HG02981 (cell line): ENCODE measurements around the gene PRDM10.
"Not testable (repeated sequence)": the region's sequence is repeated elsewhere in the genome, so short reads cannot be mapped to it uniquely, and the experiment has no call there.

ENCODE experiments used
- ATAC-seq: cut with Tn5 transposase; IDR thresholded peaks from one replicate; pipeline ENCODE4 v1.9.1; 2021; ENCODE audit warnings: mild to moderate bottlenecking, moderate library complexity; ENCODE audit not compliant: unreplicated experiment

Gene PRDM10

GRCh38 chr11:130002352-130002845, at the start of gene PRDM10:
Gene PRDM10, minus strand, starts transcription at chr11:130002835. Its CDS starts 41,871 bp downstream, at chr11:129960964.
- peak; percentile 45 for ATAC-seq

- no peak for ATAC-seq
Observed at GRCh38 chr11:130051082-130051481, 48.4 kb upstream of the PRDM10 start.

- ATAC-seq = no peak
Observed at GRCh38 chr11:130050257-130050656, 47.6 kb upstream of the PRDM10 start.

GRCh38 chr11:130049328-130049771, 46.7 kb upstream of the PRDM10 start:
- no peak for ATAC-seq

- no peak for ATAC-seq
Observed at GRCh38 chr11:130047141-130047540, 44.5 kb upstream of the PRDM10 start.

- no peak for ATAC-seq
Observed at GRCh38 chr11:130043575-130043974, 40.9 kb upstream of the PRDM10 start.

- no peak for ATAC-seq
Observed at GRCh38 chr11:130042093-130042591, 39.5 kb upstream of the PRDM10 start.

- no peak for ATAC-seq
Observed at GRCh38 chr11:130040281-130040940, 37.8 kb upstream of the PRDM10 start.

GRCh38 chr11:130037881-130038585, 35.4 kb upstream of the PRDM10 start:
- no peak for ATAC-seq

GRCh38 chr11:130037058-130037457, 34.4 kb upstream of the PRDM10 start:
- ATAC-seq = no peak

GRCh38 chr11:130034236-130034635, 31.6 kb upstream of the PRDM10 start:
- no peak for ATAC-seq

- ATAC-seq = no peak
Observed at GRCh38 chr11:130032931-130033330, 30.3 kb upstream of the PRDM10 start.

GRCh38 chr11:130031945-130032344, 29.3 kb upstream of the PRDM10 start:
- ATAC-seq = no peak

- no peak for ATAC-seq
Observed at GRCh38 chr11:130031056-130031455, 28.4 kb upstream of the PRDM10 start.

- ATAC-seq = peak; percentile 77
Observed at GRCh38 chr11:130029137-130029536, 26.5 kb upstream of the PRDM10 start.

- ATAC-seq = no peak
Observed at GRCh38 chr11:130025371-130025770, 22.7 kb upstream of the PRDM10 start.

GRCh38 chr11:130024361-130024760, 21.7 kb upstream of the PRDM10 start:
- no peak for ATAC-seq

- peak; percentile 98 for ATAC-seq
Observed at GRCh38 chr11:130023204-130023603, 20.6 kb upstream of the PRDM10 start.

- peak; percentile 24 for ATAC-seq
Observed at GRCh38 chr11:130022799-130023198, 20.2 kb upstream of the PRDM10 start.

- ATAC-seq = not testable (repeated sequence)
Observed at GRCh38 chr11:130021606-130022005, 19.0 kb upstream of the PRDM10 start.

- ATAC-seq = no peak
Observed at GRCh38 chr11:130020323-130020722, 17.7 kb upstream of the PRDM10 start.

- ATAC-seq = not testable (repeated sequence)
Observed at GRCh38 chr11:130015846-130016245, 13.2 kb upstream of the PRDM10 start.
